HepG2 (cell line): ENCODE results near the gene CTXN1. TPM values are rescaled to one million over a fixed set of nuclear protein-coding genes. Genes with fewer than 3 reads are reported as not detected.
A peak's percentile ranks its signal among the peaks of the same experiment; 100 is the strongest.

Experiments used
- E2F2 ChIP-seq: sonication (generic); formaldehyde crosslinking; IDR thresholded peaks from 2 replicates; pipeline ENCODE4 v1.4.0; 2020; ENCODE audit warnings: missing genetic modification reagents, borderline replicate concordance
- FOSL2 ChIP-seq: sonication (generic); formaldehyde crosslinking; IDR thresholded peaks from 2 replicates; pipeline ENCODE4 v1.4.0; 2020; ENCODE audit warnings: missing genetic modification reagents
- GLI4 ChIP-seq: sonication (generic); formaldehyde crosslinking; IDR thresholded peaks from 2 replicates; pipeline ENCODE4 v1.5.1; 2020; ENCODE audit warnings: missing genetic modification reagents, mild to moderate bottlenecking, moderate library complexity, borderline replicate concordance
- NR1H2 ChIP-seq: sonication (generic); formaldehyde crosslinking; IDR thresholded peaks from 2 replicates; pipeline ENCODE4 v1.8.1; 2022; ENCODE audit warnings: low read depth, missing genetic modification reagents, borderline replicate concordance
- RNF2 ChIP-seq: fragments of 450-650 bp; conservative IDR thresholded peaks from 2 replicates; pipeline ENCODE4 v1.6.1; 2016; ENCODE audit warnings: low read depth
- YEATS2 ChIP-seq: sonication (generic); formaldehyde crosslinking; IDR thresholded peaks from 2 replicates; pipeline ENCODE4 v1.4.0; 2020; ENCODE audit warnings: missing genetic modification reagents, borderline replicate concordance
- ZBTB44 ChIP-seq: sonication (generic); formaldehyde crosslinking; IDR thresholded peaks from 2 replicates; pipeline ENCODE4 v1.4.0; 2020; ENCODE audit warnings: missing genetic modification reagents
- ZBTB7B ChIP-seq: sonication (generic); formaldehyde crosslinking; IDR thresholded peaks from 2 replicates; pipeline ENCODE4 v1.4.0; 2020; ENCODE audit warnings: missing genetic modification reagents
- ZFP1 ChIP-seq: IDR thresholded peaks from 2 replicates; pipeline ENCODE4 v1.6.1; 2016
- ZNF10 ChIP-seq: sonication (generic); formaldehyde crosslinking; IDR thresholded peaks from 2 replicates; pipeline ENCODE4 v1.4.0; 2020; ENCODE audit warnings: mild to moderate bottlenecking, low read depth, missing genetic modification reagents, borderline replicate concordance
- ZNF225 ChIP-seq: sonication (generic); formaldehyde crosslinking; IDR thresholded peaks from 2 replicates; pipeline ENCODE4 v1.4.0; 2020; ENCODE audit warnings: mild to moderate bottlenecking, missing genetic modification reagents
- ZNF441 ChIP-seq: sonication (generic); formaldehyde crosslinking; IDR thresholded peaks from 2 replicates; pipeline ENCODE4 v1.7.0; 2021; ENCODE audit warnings: missing genetic modification reagents, borderline replicate concordance
- ZNF598 ChIP-seq: sonication (generic); formaldehyde crosslinking; IDR thresholded peaks from 2 replicates; pipeline ENCODE4 v1.5.1; 2020; ENCODE audit warnings: mild to moderate bottlenecking, missing genetic modification reagents, borderline replicate concordance
- ZSCAN22 ChIP-seq: sonication (generic); formaldehyde crosslinking; IDR thresholded peaks from 2 replicates; pipeline ENCODE4 v1.4.0; 2020; ENCODE audit warnings: mild to moderate bottlenecking, missing genetic modification reagents
- ZXDC ChIP-seq: sonication (generic); formaldehyde crosslinking; IDR thresholded peaks from 2 replicates; pipeline ENCODE4 v1.5.0; 2020; ENCODE audit warnings: mild to moderate bottlenecking, missing genetic modification reagents
- polyA plus RNA-seq, 8 experiments: library from polyadenylated mRNA; depleted of rRNA in 3 of 8; stranded (reverse) in 7 of 8; unstranded in 1 of 8; fragments of >200 nt; fragmentation: Illumina TruSeq in 4 of 8; extraction: Trizol in 4 of 8; gene quantifications; 2 replicates each; pipeline versions ENCODE4 v1.2.1 to v1.2.3, GENCODE V29; 2011 to 2016; ENCODE audit warnings: low read depth in 4 of 8, missing spikeins in 1 of 8, mixed read lengths in 1 of 8; ENCODE audit not compliant: insufficient read depth in 1 of 8
- total RNA-seq, 5 experiments: library from RNA; depleted of rRNA; stranded (reverse); fragments of >200 nt; fragmentation: Illumina TruSeq; extraction: Trizol; gene quantifications; 2 replicates each; pipeline ENCODE4 v1.2.3, GENCODE V29; 2016; ENCODE audit warnings: low read depth in 1 of 5
- TF ChIP-seq, protein P1 (sequence below): sonication (generic); formaldehyde crosslinking; IDR thresholded peaks from 2 replicates; pipeline ENCODE4 v1.4.0; 2020; ENCODE audit warnings: missing genetic modification reagents
- TF ChIP-seq, protein P2 (sequence below): sonication (generic); formaldehyde crosslinking; IDR thresholded peaks from 2 replicates; pipeline ENCODE4 v1.5.0; 2020; ENCODE audit warnings: mild to moderate bottlenecking, missing genetic modification reagents, borderline replicate concordance

Gene CTXN1
- total and polyA plus RNA-seq, 2 of the 13 experiments (the other 11 are each of a cell fraction or from before 2014, with no cell fraction given): 0.11 TPM; not detected in 1

DNA sequence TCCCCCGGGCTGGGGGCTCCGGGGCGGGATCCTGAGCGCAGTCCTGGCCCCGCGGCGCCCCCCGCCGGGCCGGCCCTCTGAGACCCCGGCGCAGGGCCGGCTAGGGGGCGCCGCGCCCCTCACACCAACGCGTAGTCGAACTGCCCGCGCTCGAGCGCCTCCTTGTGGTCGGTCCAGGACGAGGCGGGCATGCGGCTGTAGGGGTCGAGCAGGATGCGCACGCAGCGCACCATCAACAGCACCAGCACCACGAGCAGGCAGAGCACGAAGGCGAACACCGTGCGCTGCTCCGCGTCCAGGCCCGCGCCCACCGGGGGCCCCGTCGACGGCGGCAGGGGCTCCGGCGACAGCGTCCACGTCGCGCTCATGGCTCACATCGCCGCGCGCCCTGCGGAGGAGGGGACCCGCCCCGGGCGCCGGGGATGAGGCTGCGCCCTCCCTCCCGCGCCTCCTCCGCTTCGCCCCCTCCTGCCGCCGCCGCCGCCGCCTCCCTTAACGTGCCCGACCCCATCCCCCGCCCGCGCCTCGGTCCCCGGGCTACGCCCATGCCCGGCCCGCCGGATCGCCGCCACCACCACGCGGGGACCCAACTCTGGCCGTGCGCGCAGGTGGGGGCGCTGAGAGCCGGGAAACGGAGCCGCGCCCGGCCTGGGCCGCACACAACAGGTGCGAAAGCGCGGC is 624 bp downstream of the CTXN1 start (continued):
- 0 out of 2 replicates have a peak, but pooled peaks have one; percentile 77 for TF ChIP-seq ZXDC (CRISPR knock-in tag)
- TF ChIP-seq NR1H2 (CRISPR knock-in tag): peak; percentile 92; the same call in 1 of the 2 replicates
- TF ChIP-seq ZNF225 (CRISPR knock-in tag): no peak
- TF ChIP-seq ZBTB7B (CRISPR knock-in tag): peak; percentile 90
- no peak for TF ChIP-seq ZSCAN22 (CRISPR knock-in tag)
- TF ChIP-seq FOSL2 (CRISPR knock-in tag): 0 out of 2 replicates have a peak, but pooled peaks have one; percentile 26
- TF ChIP-seq RNF2: peak; percentile 94
- TF ChIP-seq, protein P1, sequence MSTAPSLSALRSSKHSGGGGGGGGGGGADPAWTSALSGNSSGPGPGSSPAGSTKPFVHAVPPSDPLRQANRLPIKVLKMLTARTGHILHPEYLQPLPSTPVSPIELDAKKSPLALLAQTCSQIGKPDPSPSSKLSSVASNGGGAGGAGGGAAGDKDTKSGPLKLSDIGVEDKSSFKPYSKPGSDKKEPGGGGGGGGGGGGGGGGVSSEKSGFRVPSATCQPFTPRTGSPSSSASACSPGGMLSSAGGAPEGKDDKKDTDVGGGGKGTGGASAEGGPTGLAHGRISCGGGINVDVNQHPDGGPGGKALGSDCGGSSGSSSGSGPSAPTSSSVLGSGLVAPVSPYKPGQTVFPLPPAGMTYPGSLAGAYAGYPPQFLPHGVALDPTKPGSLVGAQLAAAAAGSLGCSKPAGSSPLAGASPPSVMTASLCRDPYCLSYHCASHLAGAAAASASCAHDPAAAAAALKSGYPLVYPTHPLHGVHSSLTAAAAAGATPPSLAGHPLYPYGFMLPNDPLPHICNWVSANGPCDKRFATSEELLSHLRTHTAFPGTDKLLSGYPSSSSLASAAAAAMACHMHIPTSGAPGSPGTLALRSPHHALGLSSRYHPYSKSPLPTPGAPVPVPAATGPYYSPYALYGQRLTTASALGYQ (CRISPR knock-in tag): no peak
- TF ChIP-seq ZNF10: no peak
- no peak for TF ChIP-seq ZNF598
- 0 out of 2 replicates have a peak, but pooled peaks have one; percentile 59 for TF ChIP-seq ZBTB44 (CRISPR knock-in tag)
- TF ChIP-seq GLI4 (CRISPR knock-in tag): 0 out of 2 replicates have a peak, but pooled peaks have one; percentile 63
- TF ChIP-seq, protein P2, sequence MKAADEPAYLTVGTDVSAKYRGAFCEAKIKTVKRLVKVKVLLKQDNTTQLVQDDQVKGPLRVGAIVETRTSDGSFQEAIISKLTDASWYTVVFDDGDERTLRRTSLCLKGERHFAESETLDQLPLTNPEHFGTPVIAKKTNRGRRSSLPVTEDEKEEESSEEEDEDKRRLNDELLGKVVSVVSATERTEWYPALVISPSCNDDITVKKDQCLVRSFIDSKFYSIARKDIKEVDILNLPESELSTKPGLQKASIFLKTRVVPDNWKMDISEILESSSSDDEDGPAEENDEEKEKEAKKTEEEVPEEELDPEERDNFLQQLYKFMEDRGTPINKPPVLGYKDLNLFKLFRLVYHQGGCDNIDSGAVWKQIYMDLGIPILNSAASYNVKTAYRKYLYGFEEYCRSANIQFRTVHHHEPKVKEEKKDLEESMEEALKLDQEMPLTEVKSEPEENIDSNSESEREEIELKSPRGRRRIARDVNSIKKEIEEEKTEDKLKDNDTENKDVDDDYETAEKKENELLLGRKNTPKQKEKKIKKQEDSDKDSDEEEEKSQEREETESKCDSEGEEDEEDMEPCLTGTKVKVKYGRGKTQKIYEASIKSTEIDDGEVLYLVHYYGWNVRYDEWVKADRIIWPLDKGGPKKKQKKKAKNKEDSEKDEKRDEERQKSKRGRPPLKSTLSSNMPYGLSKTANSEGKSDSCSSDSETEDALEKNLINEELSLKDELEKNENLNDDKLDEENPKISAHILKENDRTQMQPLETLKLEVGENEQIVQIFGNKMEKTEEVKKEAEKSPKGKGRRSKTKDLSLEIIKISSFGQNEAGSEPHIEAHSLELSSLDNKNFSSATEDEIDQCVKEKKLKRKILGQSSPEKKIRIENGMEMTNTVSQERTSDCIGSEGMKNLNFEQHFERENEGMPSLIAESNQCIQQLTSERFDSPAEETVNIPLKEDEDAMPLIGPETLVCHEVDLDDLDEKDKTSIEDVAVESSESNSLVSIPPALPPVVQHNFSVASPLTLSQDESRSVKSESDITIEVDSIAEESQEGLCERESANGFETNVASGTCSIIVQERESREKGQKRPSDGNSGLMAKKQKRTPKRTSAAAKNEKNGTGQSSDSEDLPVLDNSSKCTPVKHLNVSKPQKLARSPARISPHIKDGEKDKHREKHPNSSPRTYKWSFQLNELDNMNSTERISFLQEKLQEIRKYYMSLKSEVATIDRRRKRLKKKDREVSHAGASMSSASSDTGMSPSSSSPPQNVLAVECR (CRISPR knock-in tag): peak; percentile 82
- no peak for TF ChIP-seq YEATS2 (CRISPR knock-in tag)
- peak; percentile 73; the same call in 1 of the 2 replicates for TF ChIP-seq ZNF441 (CRISPR knock-in tag)
- no peak for TF ChIP-seq ZFP1 (CRISPR knock-in tag)
- no peak for TF ChIP-seq E2F2
